GM19035 (cell line): Measurements from ENCODE around the gene MAST4.

Experiments
- ATAC-seq: cut with Tn5 transposase; IDR thresholded peaks from one replicate; pipeline ENCODE4 v1.9.1; 2021; ENCODE audit not compliant: unreplicated experiment

The MAST4 gene

DNA sequence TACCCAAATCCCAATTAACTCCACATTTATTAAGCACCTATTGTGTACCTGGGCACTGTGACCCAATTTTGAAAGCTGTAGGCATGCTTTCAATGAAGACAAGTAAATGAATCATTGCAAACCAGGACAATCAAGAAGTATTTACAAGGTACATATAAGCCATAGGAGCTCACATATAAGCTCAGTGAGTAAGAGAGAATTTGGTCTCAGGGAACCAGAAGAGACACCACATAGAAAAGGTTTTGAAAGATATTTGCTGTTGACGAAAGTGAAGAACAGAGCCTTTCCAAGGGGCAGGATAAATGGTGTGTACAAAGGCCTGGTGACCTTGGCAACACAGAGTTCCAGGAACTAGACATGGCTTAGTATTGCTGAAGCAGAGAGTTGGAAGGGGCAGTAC is 412.8 kb downstream of the MAST4 start:
- no peak for ATAC-seq

- ATAC-seq = no peak
Measured at GRCh38 chr5:67010684-67011409, 414.7 kb downstream of the MAST4 start.

- ATAC-seq = no peak
Measured at GRCh38 chr5:67011422-67011821, 415.2 kb downstream of the MAST4 start.

DNA sequence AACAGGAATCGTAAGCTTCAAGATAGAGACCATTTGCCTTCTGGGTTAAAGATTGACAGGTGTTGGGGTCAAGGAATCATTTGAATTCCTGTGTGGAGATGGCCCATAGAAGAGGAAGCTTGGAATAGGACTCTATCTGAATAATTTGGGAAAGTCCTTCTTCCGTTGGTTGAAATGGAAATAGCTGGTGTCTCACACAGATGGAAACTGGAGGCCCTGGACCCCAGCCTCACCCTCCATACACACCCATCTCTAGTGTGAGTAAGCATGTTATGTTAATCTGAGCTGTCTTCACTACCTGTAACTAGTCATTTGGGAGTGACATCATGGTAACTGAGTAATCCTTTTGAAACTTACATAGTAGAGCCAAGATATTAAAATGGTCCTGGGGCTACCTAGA is 416.0 kb downstream of the MAST4 start:
- ATAC-seq = no peak

DNA sequence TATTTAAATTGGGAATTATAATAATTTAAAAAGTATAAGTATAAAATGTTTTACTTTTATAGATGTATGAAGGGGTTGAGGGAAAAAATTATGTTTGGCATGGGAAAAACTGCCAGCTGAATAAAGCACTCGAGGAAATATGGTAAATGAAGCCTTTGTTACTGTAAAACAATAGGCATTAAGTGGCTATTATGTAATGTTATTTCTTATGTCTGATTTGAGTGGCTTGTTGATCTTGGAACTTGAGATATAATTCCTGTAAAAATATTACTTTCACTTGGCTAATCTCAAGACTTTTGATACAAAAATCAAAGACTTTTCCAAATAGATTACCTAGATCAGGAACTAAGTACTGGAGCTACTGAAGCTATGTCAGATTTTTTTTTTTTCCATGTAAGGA is 417.5 kb downstream of the MAST4 start:
- no peak for ATAC-seq

- no peak for ATAC-seq
Measured at GRCh38 chr5:67014191-67014590, 418.0 kb downstream of the MAST4 start.

DNA sequence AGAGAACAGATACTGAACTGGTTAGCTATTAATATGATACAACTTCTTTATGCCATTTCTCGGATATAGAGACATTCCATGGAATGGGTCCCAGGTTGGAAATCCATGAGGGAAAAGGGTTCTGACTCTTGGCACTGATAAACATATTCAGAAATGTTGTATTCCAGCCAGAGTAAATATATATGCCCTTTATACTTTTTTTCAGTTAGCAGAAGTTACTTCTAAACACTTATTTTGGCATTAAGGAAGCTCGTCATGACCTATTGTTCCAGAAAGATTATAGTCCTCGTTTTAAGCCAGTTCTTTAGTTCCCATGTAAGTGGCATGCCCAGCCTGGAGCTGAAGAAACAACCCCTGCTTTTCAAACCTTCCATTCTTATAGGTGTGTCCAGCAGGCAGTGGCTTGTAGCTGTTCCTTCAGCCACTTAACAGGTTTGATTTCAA is 418.8 kb downstream of the MAST4 start:
- ATAC-seq = no peak

DNA sequence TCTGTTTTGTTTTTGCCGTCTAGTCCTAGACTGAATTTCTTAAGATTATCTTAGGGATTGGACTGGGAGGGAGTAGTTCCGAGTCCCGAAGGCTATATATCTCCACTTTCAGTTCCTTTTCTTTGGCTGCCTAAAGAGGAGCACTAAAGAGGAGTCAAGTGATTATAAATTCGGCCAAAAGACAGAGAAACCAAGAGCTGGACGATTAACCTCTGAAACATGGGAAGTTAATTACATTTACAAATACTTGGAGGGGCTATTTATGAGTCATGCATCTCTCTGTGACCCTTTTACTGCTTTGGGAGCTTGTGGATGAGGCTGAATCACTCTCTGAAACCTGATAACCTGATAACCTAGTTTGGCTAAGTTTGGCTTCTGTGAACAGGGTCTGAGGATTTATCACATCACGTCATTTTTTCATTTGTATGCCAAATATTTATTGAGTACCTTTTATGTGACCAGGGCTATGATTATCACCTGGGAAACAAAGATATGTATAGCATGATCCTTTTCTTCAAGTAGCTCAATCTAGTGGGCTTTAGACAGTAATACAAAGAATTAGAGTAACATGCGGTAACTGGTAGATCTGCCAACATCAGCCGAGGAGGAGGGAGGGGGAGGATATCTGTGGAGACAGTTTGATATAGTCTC is 419.5 kb downstream of the MAST4 start:
- no peak for ATAC-seq

GRCh38 chr5:67019065-67019845 is 423.1 kb downstream of the MAST4 start:
- no peak for ATAC-seq

- ATAC-seq = no peak
Measured at GRCh38 chr5:67020096-67020615, 424.0 kb downstream of the MAST4 start.

- ATAC-seq = no peak
Measured at GRCh38 chr5:67021031-67021430, 424.8 kb downstream of the MAST4 start.

DNA sequence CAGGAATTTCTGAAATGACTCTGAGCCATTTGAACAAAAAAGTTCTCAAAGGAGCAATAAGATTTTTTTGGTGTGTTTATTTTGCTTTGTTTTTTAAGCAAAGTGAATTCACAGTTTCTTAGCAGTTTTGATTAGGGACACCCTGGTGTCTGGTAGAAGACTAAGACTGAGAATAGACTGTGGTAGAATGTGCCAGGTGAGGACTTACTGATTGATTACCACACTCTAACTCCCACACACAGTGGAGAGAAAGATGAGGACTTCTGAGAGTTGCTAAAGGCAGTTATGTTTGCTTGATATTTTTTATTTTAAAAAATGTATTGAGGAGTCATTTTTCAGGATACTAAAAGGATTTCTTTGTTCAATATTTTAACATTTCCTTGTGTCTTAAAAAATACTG is 425.3 kb downstream of the MAST4 start:
- ATAC-seq = no peak

- no peak for ATAC-seq
Measured at GRCh38 chr5:67021962-67022361, 425.8 kb downstream of the MAST4 start.

DNA sequence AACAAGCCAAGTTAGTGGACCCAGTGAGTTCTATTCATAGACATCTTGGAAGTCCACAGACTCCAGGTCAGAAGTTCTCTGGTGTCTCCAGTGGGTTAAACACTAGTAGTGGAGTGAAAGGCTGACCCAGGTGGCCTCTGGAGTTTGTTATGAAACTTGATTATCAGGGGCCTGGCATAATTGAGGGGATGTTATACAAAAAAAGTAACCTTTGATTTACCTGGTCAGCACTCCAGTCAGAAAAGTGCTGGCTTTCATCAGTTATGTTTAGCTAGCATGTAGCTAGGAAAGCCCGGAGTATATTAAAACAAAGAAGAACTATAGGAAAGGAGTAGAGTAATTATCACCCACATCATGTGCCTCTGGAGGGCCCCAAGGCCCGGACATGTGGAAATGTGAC is 429.3 kb downstream of the MAST4 start:
- ATAC-seq = no peak

GRCh38 chr5:67026278-67026677 is 430.1 kb downstream of the MAST4 start:
- no peak for ATAC-seq

DNA sequence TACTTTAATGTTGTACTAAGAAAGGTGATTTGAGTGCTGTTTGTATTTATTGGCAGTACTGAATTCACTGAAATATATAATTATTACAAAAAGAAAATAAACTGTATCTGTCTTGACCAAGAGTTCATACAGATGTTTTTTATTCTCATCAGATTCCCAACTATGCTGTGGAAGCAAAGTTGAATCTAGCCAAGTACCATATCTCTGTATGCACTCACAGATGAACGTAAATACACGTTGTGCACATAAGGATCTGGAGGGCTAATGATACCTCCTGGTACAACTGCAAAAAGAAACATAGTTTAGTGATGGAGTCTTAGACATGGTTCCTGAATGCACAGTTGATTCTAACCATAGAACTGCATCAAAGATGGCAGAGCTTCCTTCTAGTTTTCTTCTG is 431.0 kb downstream of the MAST4 start:
- no peak for ATAC-seq

- no peak for ATAC-seq
Measured at GRCh38 chr5:67028371-67028770, 432.2 kb downstream of the MAST4 start.

GRCh38 chr5:67028941-67029340 is 432.7 kb downstream of the MAST4 start:
- ATAC-seq = no peak

- ATAC-seq = no peak
Measured at GRCh38 chr5:67029481-67029880, 433.3 kb downstream of the MAST4 start.

GRCh38 chr5:67030289-67031056 is 434.3 kb downstream of the MAST4 start:
- no peak for ATAC-seq

- ATAC-seq = no peak
Measured at GRCh38 chr5:67031057-67031443, 434.9 kb downstream of the MAST4 start.
